Stimulated activated CD4-positive, alpha-beta T cell treated with anti-CD3 and anti-CD28 coated beads, Interleukin-4, amount 100 ng/mL, for 1 hour (primary cell): ENCODE data around the gene UBE2B.
"Not testable (repeated sequence)": the region's sequence is repeated elsewhere in the genome, so short reads cannot be mapped to it uniquely, and the experiment has no call there.

Experiments
- DNase-seq: peaks from one replicate; pipeline ENCODE4 v3.0.0-alpha.2; 2020

Gene UBE2B

GRCh38 chr5:134403951-134404350, 32.6 kb downstream of the UBE2B start:
- no peak for DNase-seq

DNA sequence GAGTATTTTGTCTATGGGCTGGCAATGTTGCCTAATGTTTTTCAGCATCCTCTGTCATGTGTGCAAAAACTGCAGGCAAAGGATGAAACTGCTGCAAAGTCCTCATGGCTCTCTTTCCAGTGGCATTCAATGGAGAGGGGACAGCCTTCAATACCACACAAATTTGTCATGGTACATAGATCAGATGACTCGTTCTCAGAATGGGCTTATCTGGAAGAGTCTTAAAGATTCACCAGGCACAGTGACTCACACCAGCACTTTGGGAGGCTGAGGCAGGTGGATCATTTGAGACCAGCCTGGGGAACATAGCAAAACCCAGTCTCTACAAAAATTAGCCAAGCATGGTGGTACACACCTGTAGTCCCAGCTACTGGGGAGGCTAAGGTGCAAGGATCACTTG, 35.0 kb downstream of the UBE2B start:
- no peak for DNase-seq

DNA sequence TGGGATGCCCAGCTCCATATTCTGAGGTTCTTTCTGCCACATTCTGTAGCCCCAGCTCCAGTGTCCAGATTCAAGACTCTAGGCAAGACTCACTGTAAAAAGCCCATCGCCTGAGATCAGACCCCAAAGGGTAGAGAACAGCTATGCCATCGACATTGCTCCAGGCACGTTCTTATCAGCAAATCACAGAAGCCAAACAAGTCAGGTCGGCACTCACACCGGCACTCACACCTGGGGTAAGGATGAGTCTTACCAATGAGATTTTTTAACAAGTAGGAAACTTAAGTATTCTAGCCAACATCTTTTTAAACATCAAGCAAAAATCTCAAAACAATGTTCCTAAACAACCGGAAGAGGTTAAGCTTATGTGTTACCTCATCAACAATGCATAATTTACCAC, 38.0 kb downstream of the UBE2B start:
- no peak for DNase-seq

DNA sequence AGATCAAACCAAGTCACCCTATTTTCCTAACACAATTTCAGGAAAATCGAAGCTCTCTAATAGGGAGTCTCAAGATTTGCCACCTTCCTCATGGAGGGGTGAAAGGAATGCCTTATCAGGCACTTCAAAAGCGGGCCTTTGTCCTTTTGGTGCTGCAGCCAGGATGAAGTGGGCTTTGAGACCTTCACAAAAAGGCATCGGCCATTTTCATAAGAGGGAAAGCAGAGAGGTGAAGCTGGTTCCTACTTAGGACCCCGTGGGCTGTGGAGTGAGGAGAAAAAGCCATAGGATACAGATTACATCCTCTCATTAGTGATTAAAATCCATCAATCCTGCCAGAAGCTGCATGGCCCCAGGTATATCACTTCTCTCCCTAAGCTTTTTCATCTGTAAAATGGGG, 39.5 kb downstream of the UBE2B start:
- no peak for DNase-seq

DNA sequence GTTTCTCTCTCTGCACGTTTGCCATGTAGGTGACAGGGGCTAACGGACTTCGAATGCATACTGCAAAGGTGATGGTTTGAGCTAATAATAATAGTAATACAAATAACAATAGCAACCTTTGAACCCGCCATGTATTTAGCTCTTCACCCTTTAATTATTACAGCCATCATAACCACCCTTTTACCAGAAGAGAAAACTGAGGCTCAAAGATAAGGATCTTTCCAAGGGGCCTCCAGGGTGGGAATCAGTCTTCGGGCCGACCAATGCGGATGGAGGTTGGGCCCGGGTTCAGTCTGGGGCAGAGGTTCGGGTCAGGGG, 39.8 kb downstream of the UBE2B start:
- no peak for DNase-seq

GRCh38 chr5:134411546-134412266, 40.3 kb downstream of the UBE2B start, which contains the start of gene CDKN2AIPNL:
CDKN2AIPNL (minus strand) TSS chr5:134411881; CDS start chr5:134411854, 27 bp downstream.
- peak; percentile 91 for DNase-seq

GRCh38 chr5:134413046-134413445, 41.7 kb downstream of the UBE2B start:
- no peak for DNase-seq

GRCh38 chr5:134417707-134418106, 46.3 kb downstream of the UBE2B start:
- DNase-seq = no peak

DNA sequence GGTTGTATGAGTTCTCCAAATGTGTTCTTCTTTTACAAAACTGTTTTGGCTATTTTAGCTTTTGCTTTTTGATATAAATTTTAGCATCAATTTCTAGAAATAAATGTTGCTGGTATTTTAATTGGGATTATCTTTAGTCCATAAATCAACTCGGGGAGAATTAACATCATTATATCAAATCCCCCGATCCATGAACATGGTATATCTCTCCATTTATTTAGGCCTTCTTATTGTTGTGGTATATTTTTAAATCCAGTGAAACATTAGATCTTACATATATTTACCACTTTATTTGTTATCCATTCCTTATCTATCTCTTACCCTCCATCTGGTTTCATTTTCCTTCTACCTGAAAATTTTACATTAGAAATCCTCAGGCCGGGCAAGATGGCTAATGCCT, 47.6 kb downstream of the UBE2B start:
- no peak for DNase-seq

DNA sequence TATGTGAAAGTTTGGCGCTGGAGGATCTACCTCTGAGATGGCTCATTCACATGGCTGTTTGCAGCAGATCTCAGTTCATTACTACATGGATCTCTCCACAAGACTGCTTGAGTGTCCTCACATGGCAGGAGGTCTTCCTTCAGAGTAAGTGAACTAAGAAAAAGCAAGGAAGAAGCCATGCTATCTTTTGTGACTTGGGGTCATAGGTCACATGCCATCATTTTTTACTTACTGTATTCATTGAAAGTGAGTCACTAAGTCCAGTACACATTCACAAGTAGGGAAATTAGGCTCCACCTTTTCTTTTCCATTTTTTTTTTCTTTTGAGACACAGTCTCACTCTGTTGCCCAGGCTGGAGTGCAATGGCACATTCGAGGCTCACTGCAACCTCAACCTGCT, 49.0 kb downstream of the UBE2B start:
- DNase-seq = no peak

GRCh38 chr5:134421038-134421437, 49.7 kb downstream of the UBE2B start:
- not testable (repeated sequence) for DNase-seq

- DNase-seq = no peak
Observed at GRCh38 chr5:134422791-134423365, 51.5 kb downstream of the UBE2B start.

DNA sequence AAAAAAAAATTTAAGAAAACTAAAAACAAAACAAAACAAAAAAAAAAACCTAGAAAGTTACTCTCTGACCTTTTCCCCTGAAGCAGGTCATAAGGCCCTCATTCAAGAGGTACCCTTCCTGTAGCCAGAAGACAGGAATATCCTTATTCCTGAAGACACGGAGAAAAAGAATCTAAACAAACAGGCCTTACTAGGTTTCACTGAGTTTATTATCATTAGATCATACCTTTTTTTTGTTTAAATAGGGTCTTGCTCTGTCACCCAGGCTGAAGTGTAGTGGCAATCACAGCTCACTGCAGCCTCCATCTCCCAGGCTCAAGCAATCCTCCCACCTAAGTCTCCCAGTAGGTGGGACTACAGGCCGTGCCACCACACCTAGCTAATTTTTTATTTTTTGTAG, 52.0 kb downstream of the UBE2B start:
- DNase-seq = no peak

DNA sequence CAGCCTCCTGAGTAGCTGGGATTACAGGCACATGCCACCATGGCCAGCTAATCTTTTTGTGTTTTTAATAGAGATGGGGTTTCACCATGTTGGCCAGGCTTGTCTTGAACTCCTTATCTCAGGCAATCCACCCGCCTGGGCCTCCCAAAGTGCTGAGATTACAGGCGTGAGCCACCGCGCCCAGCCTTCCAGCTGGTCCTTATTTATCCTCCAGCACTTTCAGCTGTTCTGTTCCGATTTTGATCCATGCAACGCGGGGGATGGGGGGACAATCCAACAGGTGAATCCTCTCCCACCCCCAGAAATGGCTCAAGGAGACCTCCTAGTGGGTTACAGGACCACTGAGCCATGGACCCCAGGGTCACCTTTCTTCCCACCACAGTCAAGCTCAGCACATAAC, 55.0 kb downstream of the UBE2B start:
- DNase-seq = no peak

DNA sequence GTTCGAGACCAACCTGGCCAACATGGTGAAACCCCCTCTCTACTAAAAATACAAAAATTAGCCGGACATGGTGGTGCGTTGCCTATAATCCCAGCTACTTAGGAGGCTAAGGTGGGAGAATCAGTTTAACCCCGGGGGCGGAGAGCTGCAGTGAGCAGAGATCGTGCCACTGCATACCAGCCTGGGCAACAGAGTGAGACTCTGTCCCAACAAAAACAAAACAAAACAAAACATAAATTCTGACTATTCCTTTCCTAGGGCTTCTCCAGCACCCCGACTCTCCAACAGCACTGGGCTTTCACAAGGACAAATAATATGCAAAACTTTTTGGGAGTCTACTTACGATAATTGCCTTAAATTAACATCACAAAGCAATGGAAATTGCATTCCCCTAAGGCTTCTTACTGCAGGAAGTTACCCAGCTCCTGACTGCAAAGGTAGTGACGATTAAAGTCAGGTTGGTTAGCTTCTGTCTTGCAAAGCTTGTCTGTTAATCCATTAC, 56.2 kb downstream of the UBE2B start:
- DNase-seq = no peak

DNA sequence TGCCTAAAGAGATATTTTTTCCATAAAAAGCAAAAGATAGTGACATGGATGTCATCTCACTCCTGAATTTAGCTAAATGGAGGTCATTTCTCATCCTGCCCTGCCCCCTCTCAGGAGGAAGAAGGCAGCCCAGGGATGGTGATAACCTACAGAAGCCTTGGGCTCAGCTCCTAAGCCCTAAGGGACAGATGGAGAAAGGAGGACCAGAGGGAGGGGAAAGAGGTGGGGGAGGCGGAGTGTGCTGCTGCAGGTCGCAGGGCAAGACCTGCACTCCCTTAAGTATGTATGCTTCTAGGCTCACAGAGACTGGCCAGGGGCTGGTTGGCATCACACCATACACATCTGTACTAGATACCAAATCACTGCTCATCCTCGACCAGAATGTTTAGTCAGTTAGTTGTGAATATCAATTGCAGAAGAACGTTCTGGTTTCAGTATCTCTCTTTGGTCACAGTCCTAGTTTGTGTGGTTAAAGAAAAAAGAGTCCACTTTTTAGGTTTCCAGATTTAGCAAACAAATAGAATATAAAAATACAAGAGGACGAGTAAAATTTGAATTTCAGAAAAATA, 58.7 kb downstream of the UBE2B start:
- no peak for DNase-seq

- DNase-seq = peak; percentile 27
Observed at GRCh38 chr5:134432174-134432573, 60.8 kb downstream of the UBE2B start.

- no peak for DNase-seq
Observed at GRCh38 chr5:134432677-134433359, 61.4 kb downstream of the UBE2B start.

DNA sequence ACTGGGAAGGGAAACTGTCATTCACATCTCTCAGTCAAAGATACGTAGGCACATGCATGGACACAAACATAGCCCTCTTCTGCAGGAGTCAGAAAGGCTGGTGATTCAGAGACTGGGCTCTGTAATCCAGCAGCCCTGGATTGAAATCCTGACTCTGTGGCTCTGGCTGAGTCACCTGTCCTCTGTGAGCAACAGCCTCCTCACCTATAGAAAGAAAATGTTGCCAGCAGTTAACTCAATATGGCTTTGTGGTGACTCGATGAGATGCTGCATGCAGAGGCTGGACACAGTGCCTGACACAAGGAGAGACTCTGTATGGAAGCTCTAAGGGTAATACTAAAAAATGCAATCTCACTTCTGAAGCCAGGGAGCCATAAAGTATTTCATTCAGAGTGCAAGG, 64.2 kb downstream of the UBE2B start:
- no peak for DNase-seq

DNA sequence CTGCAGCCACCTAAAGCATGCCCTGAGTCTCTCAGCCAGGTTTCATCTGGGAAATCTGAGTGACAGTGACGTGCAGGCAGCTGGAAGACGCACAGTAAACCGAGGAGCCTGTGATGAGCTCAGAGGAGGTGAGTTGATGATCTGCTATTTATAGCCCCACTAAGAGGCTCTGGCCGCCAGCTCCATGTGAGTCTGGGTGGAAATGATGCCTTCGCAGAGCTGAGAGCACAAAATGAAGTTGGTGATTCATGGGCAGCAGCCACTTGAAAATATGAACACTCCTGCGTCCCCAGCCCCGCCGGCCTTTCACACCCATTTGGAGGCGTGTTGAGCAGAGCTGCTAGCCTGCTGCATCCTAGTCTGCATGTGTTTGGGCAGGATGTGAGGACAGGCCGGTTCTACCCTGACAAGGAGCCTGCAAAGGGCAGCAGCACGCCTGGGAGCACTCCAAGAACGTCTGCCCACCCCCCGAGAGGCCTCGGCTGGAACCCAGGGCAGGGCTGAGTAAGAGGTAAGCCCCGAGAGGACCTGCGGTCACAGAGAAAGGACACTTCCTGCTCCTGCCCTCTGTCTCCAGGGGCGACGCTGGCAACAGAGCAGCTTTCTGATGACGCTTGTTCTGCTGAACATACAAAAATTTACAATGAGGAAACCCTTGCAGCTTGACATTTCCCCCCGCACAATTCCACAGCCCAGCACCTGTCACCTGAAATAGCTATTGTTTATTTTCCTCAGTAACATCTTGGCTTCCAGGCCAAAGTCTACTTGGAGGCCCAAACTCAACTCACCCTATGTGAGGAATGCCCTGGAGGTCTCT, 65.4 kb downstream of the UBE2B start:
- peak; percentile 22 for DNase-seq

DNA sequence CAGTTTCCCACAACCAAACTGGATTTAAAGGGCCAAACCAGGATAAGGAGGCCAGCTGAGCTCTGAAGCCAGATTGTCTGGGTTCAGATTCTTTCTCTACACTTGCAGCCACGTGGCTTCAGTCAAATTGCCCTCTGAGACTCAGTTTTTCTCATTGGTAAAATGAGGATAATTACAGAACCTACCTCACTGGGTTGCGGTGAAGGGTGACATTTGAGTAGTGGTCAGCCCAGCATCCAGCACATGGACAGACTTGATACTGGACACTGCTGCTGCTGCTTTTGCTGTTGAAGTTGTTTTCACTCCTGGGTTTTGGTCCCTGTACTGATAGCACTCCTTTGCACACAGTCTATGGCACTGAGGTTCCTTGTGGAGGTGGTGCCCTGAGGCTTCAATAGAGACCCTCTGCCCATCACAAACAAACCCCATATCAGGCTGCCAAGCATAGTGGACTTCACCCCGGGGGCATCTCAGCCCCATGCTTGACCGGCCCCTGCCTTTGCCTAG, 66.0 kb downstream of the UBE2B start:
- DNase-seq = no peak

DNA sequence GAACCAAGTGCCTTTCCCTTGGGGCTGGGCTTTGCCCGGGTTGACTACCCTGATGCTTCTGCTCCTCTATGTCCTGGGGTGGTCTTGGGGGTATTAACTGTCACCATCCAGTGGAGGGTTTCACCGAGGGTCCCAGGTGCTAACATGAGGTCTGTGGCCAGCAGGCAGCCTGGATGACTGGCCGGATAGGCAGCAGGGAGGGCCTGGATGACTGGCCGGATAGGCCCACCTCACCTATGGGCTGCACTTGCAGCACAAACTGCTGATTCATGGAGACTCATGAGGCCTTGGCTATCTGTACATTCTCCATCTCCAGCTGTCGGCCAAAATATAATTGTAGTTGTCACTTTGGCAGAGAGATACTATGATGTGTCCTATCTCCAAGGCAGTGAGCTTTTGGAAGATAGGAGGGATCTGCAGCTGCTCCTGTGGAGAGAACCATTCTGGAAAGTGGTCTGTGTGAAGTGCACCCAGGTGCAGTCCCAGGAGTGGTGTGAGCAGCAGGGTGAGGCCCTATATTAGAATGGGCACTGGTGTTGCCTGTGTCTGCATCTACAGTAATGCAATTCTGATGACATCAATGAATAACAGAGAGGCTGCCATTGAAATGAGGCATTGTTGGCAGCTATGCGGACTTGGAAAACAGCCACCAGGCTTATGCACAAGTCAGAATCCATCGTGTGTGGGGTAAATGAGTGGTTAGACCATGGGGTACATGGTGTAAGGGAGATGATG, 66.6 kb downstream of the UBE2B start:
- no peak for DNase-seq
